Measurements from ENCODE around the gene POU2AF3.
"Not testable (repeated sequence)": the region's sequence is repeated elsewhere in the genome, so short reads cannot be mapped to it uniquely, and the experiment has no call there.

Gene POU2AF3

GRCh38 chr11:111298413-111299100, at the start of gene POU2AF3:
Gene POU2AF3, plus strand, starts transcription at chr11:111298546. Its CDS starts 36 bp downstream, at chr11:111298582.
- H3K4me3 ChIP-seq (ENCODE audit: low read depth, low read length): peak within 1 kb of the TSS; percentile 74

- no peak overlapping the region for H3K4me3 ChIP-seq (ENCODE audit: low read depth, low read length)
Measured at GRCh38 chr11:111250936-111251335, 47.4 kb upstream of the POU2AF3 start.

GRCh38 chr11:111253131-111253530, 45.2 kb upstream of the POU2AF3 start:
- no peak overlapping the region for H3K4me3 ChIP-seq (ENCODE audit: low read depth, low read length)

GRCh38 chr11:111253630-111254029, 44.7 kb upstream of the POU2AF3 start:
- H3K4me3 ChIP-seq (ENCODE audit: low read depth, low read length): no peak overlapping the region

- no peak overlapping the region for H3K4me3 ChIP-seq (ENCODE audit: low read depth, low read length)
Measured at GRCh38 chr11:111258046-111258445, 40.3 kb upstream of the POU2AF3 start.

GRCh38 chr11:111259896-111260295, 38.5 kb upstream of the POU2AF3 start:
- no peak overlapping the region for H3K4me3 ChIP-seq (ENCODE audit: low read depth, low read length)

GRCh38 chr11:111260811-111261210, 37.5 kb upstream of the POU2AF3 start:
- H3K4me3 ChIP-seq (ENCODE audit: low read depth, low read length): no peak overlapping the region

GRCh38 chr11:111264646-111265045, 33.7 kb upstream of the POU2AF3 start:
- no peak overlapping the region for H3K4me3 ChIP-seq (ENCODE audit: low read depth, low read length)

GRCh38 chr11:111265421-111265820, 32.9 kb upstream of the POU2AF3 start:
- no peak overlapping the region for H3K4me3 ChIP-seq (ENCODE audit: low read depth, low read length)

- H3K4me3 ChIP-seq (ENCODE audit: low read depth, low read length): not testable (repeated sequence)
Measured at GRCh38 chr11:111268303-111268702, 30.0 kb upstream of the POU2AF3 start.

- H3K4me3 ChIP-seq (ENCODE audit: low read depth, low read length): no peak overlapping the region
Measured at GRCh38 chr11:111269146-111269868, 29.0 kb upstream of the POU2AF3 start.

GRCh38 chr11:111272420-111272819, 25.9 kb upstream of the POU2AF3 start:
- no peak overlapping the region for H3K4me3 ChIP-seq (ENCODE audit: low read depth, low read length)

GRCh38 chr11:111282562-111283075, 15.7 kb upstream of the POU2AF3 start:
- no peak overlapping the region for H3K4me3 ChIP-seq (ENCODE audit: low read depth, low read length)

GRCh38 chr11:111283945-111284481, 14.3 kb upstream of the POU2AF3 start:
- H3K4me3 ChIP-seq (ENCODE audit: low read depth, low read length): no peak overlapping the region

- H3K4me3 ChIP-seq (ENCODE audit: low read depth, low read length): no peak overlapping the region
Measured at GRCh38 chr11:111285189-111286091, 12.9 kb upstream of the POU2AF3 start.

GRCh38 chr11:111291764-111292163, 6.6 kb upstream of the POU2AF3 start:
- no peak overlapping the region for H3K4me3 ChIP-seq (ENCODE audit: low read depth, low read length)

GRCh38 chr11:111292408-111292807, 5.9 kb upstream of the POU2AF3 start:
- not testable (repeated sequence) for H3K4me3 ChIP-seq (ENCODE audit: low read depth, low read length)

GRCh38 chr11:111296196-111296595, 2.1 kb upstream of the POU2AF3 start:
- no peak overlapping the region for H3K4me3 ChIP-seq (ENCODE audit: low read depth, low read length)

GRCh38 chr11:111297696-111298095, 650 bp upstream of the POU2AF3 start:
- H3K4me3 ChIP-seq (ENCODE audit: low read depth, low read length): no peak overlapping the region

GRCh38 chr11:111299101-111300026, 1.0 kb downstream of the POU2AF3 start:
- H3K4me3 ChIP-seq (ENCODE audit: low read depth, low read length): peak overlapping the region; percentile 74

Data from iPS-11a (cell line).